GM12878 (cell line): Measurements from ENCODE around the gene KCNK7. TPM values are rescaled to one million over a fixed set of nuclear protein-coding genes. Genes with fewer than 3 reads are reported as not detected.
A peak's percentile ranks its signal among the peaks of the same experiment; 100 is the strongest.

Source experiments
- ATAC-seq: fragments of 200-7000 bp; cut with Tn5 transposase; 3 replicates; pipeline ENCODE4 v1.9.1; 2020; ENCODE audit warnings: mild to moderate bottlenecking, moderate library complexity
- BruUV-seq: library from RNA; stranded (reverse); fragments of 400-500 nt; replicated peaks from 2 replicates; lab custom pipeline; 2021; lab: Mats Ljungman, UMichigan
- CTCF ChIA-PET: fragments of 300-600 bp; sonication (Branson Sonifier 250); formaldehyde crosslinking; extraction: SDS; loops from one replicate; lab custom pipeline; 2021; ENCODE audit warnings: inconsistent platforms; lab: Yijun Ruan, JAX
- POLR2A ChIA-PET: fragments of 350-600 bp; formaldehyde crosslinking; extraction: SDS; loops from one replicate; lab custom pipeline; 2021; ENCODE audit warnings: inconsistent platforms; lab: Charles Lee
- RAD21 ChIA-PET: fragments of 300-600 bp; sonication (Branson Sonifier 250); formaldehyde crosslinking; loops from one replicate; lab custom pipeline; 2023; ENCODE audit warnings: antibody characterized with exemption; ENCODE audit not compliant: unreplicated experiment; lab: Charles Lee
- SMC1A ChIA-PET: fragments of 300-600 bp; sonication (Branson Sonifier 250); formaldehyde crosslinking; loops from one replicate; lab custom pipeline; 2023; ENCODE audit not compliant: unreplicated experiment, uncharacterized antibody; lab: Charles Lee
- DNase-seq: peaks from one replicate; pipeline ENCODE4 v3.0.0-alpha.2; 2011; ENCODE audit warnings: low read depth, low spot score
- FAIRE-seq: peaks from 3 replicates; lab custom pipeline; 2011; peaks lifted over from hg19 to GRCh38; lab: Jason Lieb, UNC
- H2AFZ ChIP-seq: 2 replicates; pipeline ENCODE4 v1.6.0; 2011; ENCODE audit warnings: low read depth, low read length, control low read depth; ENCODE audit not compliant: control insufficient read depth
- H3K27ac ChIP-seq: 2 replicates; pipeline ENCODE4 v1.5.1; 2011; ENCODE audit warnings: control low read depth; ENCODE audit not compliant: control insufficient read depth, insufficient read depth
- H3K27me3 ChIP-seq, 2 experiments: replicated peaks in 1 of 2; 2 replicates each; pipeline versions ENCODE4 v1.6.0 to v1.6.1; 2011; ENCODE audit warnings: low read length in 1 of 2; ENCODE audit not compliant: control insufficient read depth in 2 of 2, insufficient read depth in 2 of 2
- H3K36me3 ChIP-seq, 2 experiments: 2 replicates each; pipeline ENCODE4 v1.5.1; 2011; ENCODE audit warnings: low read length in 1 of 2; ENCODE audit not compliant: control insufficient read depth in 2 of 2, insufficient read depth in 2 of 2
- H3K4me1 ChIP-seq: 2 replicates; pipeline ENCODE4 v1.6.1; 2011; ENCODE audit warnings: mild to moderate bottlenecking, low read length, moderate library complexity, mixed read lengths; ENCODE audit not compliant: control insufficient read depth, insufficient read depth
- H3K4me2 ChIP-seq: 2 replicates; pipeline ENCODE4 v1.6.0; 2011; ENCODE audit warnings: control low read depth; ENCODE audit not compliant: control insufficient read depth, insufficient read depth
- H3K4me3 ChIP-seq: fragments of 200-600 bp; sonication (generic); 2 replicates; pipeline ENCODE4 v1.5.1; 2016
- H3K79me2 ChIP-seq: 2 replicates; pipeline ENCODE4 v1.6.0; 2011; ENCODE audit warnings: low read length; ENCODE audit not compliant: control insufficient read depth, insufficient read depth
- H3K9ac ChIP-seq: 2 replicates; pipeline ENCODE4 v1.8.0; 2011; ENCODE audit warnings: low read length, control low read depth, mixed read lengths; ENCODE audit not compliant: control insufficient read depth, insufficient read depth
- H3K9me3 ChIP-seq: replicated peaks from 3 replicates; pipeline ENCODE4 v1.5.1; 2011; ENCODE audit warnings: mild to moderate bottlenecking, low read length; ENCODE audit not compliant: control insufficient read depth, insufficient read depth
- H4K20me1 ChIP-seq: 2 replicates; pipeline ENCODE4 v1.6.0; 2011; ENCODE audit not compliant: control insufficient read depth, insufficient read depth
- FOXK2 ChIP-seq: fragments of 450-650 bp; IDR thresholded peaks from 2 replicates; pipeline ENCODE4 v1.6.1; 2017; ENCODE audit warnings: mild to moderate bottlenecking, moderate library complexity
- JUNB ChIP-seq: IDR thresholded peaks from 2 replicates; pipeline ENCODE4 v1.6.1; 2016; ENCODE audit warnings: antibody characterized with exemption, mild to moderate bottlenecking
- KAT2A ChIP-seq: conservative IDR thresholded peaks from 2 replicates; pipeline ENCODE4 v1.6.1; 2011; ENCODE audit warnings: low read depth, low read length; ENCODE audit not compliant: control insufficient read depth
- SUZ12 ChIP-seq: fragments of 200-600 bp; sonication (generic); IDR thresholded peaks from one replicate; pipeline ENCODE4 v1.6.1; 2018; ENCODE audit warnings: antibody characterized with exemption, mild to moderate bottlenecking; ENCODE audit not compliant: unreplicated experiment
- ZNF384 ChIP-seq: IDR thresholded peaks from 2 replicates; pipeline ENCODE4 v1.6.1; 2012; ENCODE audit warnings: low read depth, mild to moderate bottlenecking, low read length, improper control_type of control experiment, borderline replicate concordance
- whole genome bisulfite sequencing: methylation state at CpG from one replicate; pipeline ENCODE4 v1.1.6; 2016; ENCODE audit warnings: low lambda C conversion rate; ENCODE audit not compliant: insufficient replicate concordance, insufficient coverage; ENCODE audit errors: missing lambda C conversion rate; 5-methylcytosine and 5-hydroxymethylcytosine counted together
- in situ Hi-C: fragments of 300-500 bp; cut with MboI; formaldehyde crosslinking; loops from 9 replicates; pipeline ENCODE4 v1.14.3; 2018; ENCODE audit warnings: mixed read lengths
- intact Hi-C: fragments of 100-400 bp; cut with micrococcal nuclease; formaldehyde crosslinking; loops from one replicate; pipeline ENCODE4 v1.14.2; 2022; ENCODE audit not compliant: unreplicated experiment
- polyA plus RNA-seq, 11 experiments: library from polyadenylated mRNA; depleted of rRNA in 4 of 11; unstranded in 6 of 11; stranded (reverse) in 5 of 11; fragments of >200 nt; fragmentation: Nextera tagmentation in 4 of 11; fragmentation: Illumina TruSeq in 1 of 11; extraction: Ambion mirVana in 4 of 11; extraction: Trizol in 1 of 11; gene quantifications; 1 replicate in 1 of 11; 2 replicates in 10 of 11; pipeline versions ENCODE4 v1.2.1 to v1.2.3, GENCODE V29; 2011 to 2016; ENCODE audit warnings: inconsistent platforms in 2 of 11, missing spikeins in 2 of 11, low read depth in 1 of 11
- total RNA-seq, 4 experiments: library from RNA; depleted of rRNA in 3 of 4; stranded (reverse); fragments of >200 nt in 3 of 4; fragmentation: Illumina TruSeq in 1 of 4; extraction: Trizol in 1 of 4; gene quantifications; 2 replicates each; pipeline versions ENCODE4 v1.2.1 to v1.2.3, GENCODE V29; 2013 to 2021
- TF ChIP-seq, protein P1 (sequence below): fragments of 450-650 bp; IDR thresholded peaks from 2 replicates; pipeline ENCODE4 v1.6.1; 2017; ENCODE audit warnings: antibody characterized with exemption, mild to moderate bottlenecking, moderate library complexity

KCNK7 gene
- total and polyA plus RNA-seq, 10 of the 15 experiments (the other 5 are each of a cell fraction or from before 2014, with no cell fraction given) = 0.11 to 0.54 (median 0.23) TPM; not detected in 7

DNA sequence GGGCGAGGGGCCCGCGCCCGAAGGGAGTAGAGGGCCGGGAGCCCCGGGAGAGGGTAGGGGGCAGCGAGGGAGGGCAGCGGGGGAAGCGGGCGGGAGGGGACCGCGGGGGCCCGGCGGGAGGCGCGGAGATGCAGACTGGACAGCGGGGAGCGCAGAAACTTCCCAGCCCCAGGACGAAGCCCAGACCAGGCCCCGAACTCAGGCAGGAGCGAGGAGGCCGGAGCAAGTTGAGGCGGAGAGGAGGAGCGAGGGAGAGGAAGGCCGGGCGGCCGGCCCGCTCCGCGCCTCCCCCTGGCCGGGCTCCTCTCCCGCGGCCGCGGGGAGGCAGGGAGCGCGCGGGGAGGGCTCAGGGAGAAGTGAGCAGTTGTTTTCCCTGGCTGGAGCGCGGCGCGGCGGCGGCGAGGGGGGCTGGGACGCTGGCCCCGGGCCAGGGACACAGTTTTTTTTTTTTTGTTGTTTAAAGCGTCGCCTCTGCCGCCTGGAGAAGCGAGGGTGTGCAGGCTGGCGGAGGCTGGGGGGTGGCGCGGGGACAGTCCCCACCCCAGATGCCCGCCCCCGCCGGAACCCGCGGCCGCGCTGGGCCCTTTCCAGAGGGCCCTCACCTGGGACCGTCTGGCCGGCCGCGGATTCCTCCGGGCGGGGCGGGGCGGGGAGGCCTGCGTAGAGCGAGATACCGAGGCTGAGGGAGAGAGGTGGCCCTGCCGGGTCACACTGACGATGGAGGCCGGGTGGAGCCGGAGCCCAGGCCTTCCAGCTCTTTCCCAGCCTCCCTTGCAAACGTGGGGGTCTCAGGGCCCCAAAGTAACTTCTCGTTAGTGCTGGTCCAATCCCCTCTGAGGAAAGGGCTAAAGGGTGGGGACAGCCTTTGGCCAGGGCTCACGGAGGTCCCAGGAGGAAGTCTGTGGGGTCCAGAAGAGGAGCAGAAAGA is 37.3 kb downstream of the KCNK7 start, which contains the start of gene LTBP3:
TSS of gene LTBP3 (minus strand) at position 358 of the 928 bp plus-strand sequence. CDS start 400 bp downstream, outside the sequence.
- H3K27ac ChIP-seq = no peak within 1 kb of the TSS
- no peaks in the 10 kb centered on the region; a peak in 2 of 4 replicates for H3K27me3 ChIP-seq
- FAIRE-seq (no peak), DNase-seq (no peak), ATAC-seq (peak; percentile 79)
- no peaks in the 10 kb centered on the region for H3K36me3 ChIP-seq
- SMC1A ChIA-PET = no interaction called here
- peak within 1 kb of the TSS; percentile 64; the same call in 1 of the 2 replicates for H3K4me3 ChIP-seq
- in situ Hi-C loops = no loop called here
- BruUV-seq = no TSS peak
- peak; percentile 51 for TF ChIP-seq ZNF384
- TF ChIP-seq SUZ12 = peak; percentile 32
- no peak for TF ChIP-seq KAT2A
- TF ChIP-seq FOXK2 = no peak
- TF ChIP-seq JUNB = no peak
- TF ChIP-seq, protein P1, sequence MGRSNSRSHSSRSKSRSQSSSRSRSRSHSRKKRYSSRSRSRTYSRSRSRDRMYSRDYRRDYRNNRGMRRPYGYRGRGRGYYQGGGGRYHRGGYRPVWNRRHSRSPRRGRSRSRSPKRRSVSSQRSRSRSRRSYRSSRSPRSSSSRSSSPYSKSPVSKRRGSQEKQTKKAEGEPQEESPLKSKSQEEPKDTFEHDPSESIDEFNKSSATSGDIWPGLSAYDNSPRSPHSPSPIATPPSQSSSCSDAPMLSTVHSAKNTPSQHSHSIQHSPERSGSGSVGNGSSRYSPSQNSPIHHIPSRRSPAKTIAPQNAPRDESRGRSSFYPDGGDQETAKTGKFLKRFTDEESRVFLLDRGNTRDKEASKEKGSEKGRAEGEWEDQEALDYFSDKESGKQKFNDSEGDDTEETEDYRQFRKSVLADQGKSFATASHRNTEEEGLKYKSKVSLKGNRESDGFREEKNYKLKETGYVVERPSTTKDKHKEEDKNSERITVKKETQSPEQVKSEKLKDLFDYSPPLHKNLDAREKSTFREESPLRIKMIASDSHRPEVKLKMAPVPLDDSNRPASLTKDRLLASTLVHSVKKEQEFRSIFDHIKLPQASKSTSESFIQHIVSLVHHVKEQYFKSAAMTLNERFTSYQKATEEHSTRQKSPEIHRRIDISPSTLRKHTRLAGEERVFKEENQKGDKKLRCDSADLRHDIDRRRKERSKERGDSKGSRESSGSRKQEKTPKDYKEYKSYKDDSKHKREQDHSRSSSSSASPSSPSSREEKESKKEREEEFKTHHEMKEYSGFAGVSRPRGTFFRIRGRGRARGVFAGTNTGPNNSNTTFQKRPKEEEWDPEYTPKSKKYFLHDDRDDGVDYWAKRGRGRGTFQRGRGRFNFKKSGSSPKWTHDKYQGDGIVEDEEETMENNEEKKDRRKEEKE = no peak
- intact Hi-C loops = no loop called here
- H2AFZ ChIP-seq = peak within 1 kb of the TSS; percentile 35
- CTCF ChIA-PET = interaction anchor here (0.6 to 2.0 kb wide), 2 partner anchors 17 kb away, joined by 3 to 6 read pairs; no protein-coding TSS in a partner anchor
- POLR2A ChIA-PET = no interaction called here
- H3K9ac ChIP-seq = no peak within 1 kb of the TSS; the same call in 1 of the 2 replicates
- no peaks in the 10 kb centered on the region for H3K4me1 ChIP-seq
- RAD21 ChIA-PET = interaction anchor here (1.1 kb wide), 1 partner anchor 12 kb away, joined by 3 read pairs; the partner anchor contains the start of gene ZNRD2
- H3K9me3 ChIP-seq = no peaks in the 10 kb centered on the region
- H4K20me1 ChIP-seq = no peaks in the 10 kb centered on the region
- H3K79me2 ChIP-seq = no peaks in the 10 kb centered on the region
- 1% methylated on average over 24 of the region's 79 CpGs for WGBS
- H3K4me2 ChIP-seq = peak within 1 kb of the TSS; percentile 89
